H1 (cell line): ENCODE data around the gene MEN1. TPM values are rescaled to one million over a fixed set of nuclear protein-coding genes. Genes with fewer than 3 reads are reported as not detected.

Experiments
- CTCF ChIA-PET: fragments of 300-600 bp; sonication (Branson Sonifier 250); formaldehyde crosslinking; loops from one replicate; lab custom pipeline; 2021; ENCODE audit not compliant: partially characterized antibody; lab: Charles Lee
- POLR2A ChIA-PET: fragments of 300-600 bp; sonication (Branson Sonifier 250); formaldehyde crosslinking; loops from one replicate; lab custom pipeline; 2021; ENCODE audit warnings: inconsistent platforms; ENCODE audit not compliant: partially characterized antibody; lab: Charles Lee
- DNase-seq, 2 experiments: peaks; one replicate each; pipeline versions ENCODE4 v3.0.0 to v3.0.0-alpha.2; 2010 to 2022; ENCODE audit warnings: low spot score in 2 of 2, low read depth in 1 of 2, mixed read lengths in 1 of 2
- FAIRE-seq: peaks from 2 replicates; lab custom pipeline; 2011; peaks lifted over from hg19 to GRCh38; lab: Jason Lieb, UNC
- H2AFZ ChIP-seq: 2 replicates; pipeline ENCODE4 v1.8.1; 2012; ENCODE audit warnings: low read length, inconsistent platforms
- H2AK5ac ChIP-seq: 2 replicates; pipeline ENCODE4 v1.6.1; 2013; ENCODE audit warnings: low read depth, low read length
- H2BK120ac ChIP-seq: replicated peaks from 2 replicates; pipeline ENCODE3; 2013; ENCODE audit warnings: low read depth, low read length, inconsistent platforms
- H2BK12ac ChIP-seq: 2 replicates; pipeline ENCODE4 v1.6.1; 2013; ENCODE audit warnings: low read depth, low read length
- H2BK15ac ChIP-seq: 2 replicates; pipeline ENCODE4 v1.6.1; 2013; ENCODE audit warnings: low read length
- H2BK20ac ChIP-seq: 2 replicates; pipeline ENCODE4 v1.6.1; 2013; ENCODE audit warnings: low read length
- H2BK5ac ChIP-seq: 2 replicates; pipeline ENCODE4 v1.6.1; 2013; ENCODE audit warnings: low read depth, low read length
- H3K14ac ChIP-seq: 2 replicates; pipeline ENCODE4 v1.6.1; 2013; ENCODE audit warnings: inconsistent platforms; ENCODE audit not compliant: insufficient read length
- H3K18ac ChIP-seq: 2 replicates; pipeline ENCODE4 v1.6.1; 2013; ENCODE audit warnings: low read length; ENCODE audit errors: extremely low read depth
- H3K23ac ChIP-seq: 2 replicates; pipeline ENCODE4 v1.6.1; 2013; ENCODE audit warnings: inconsistent platforms; ENCODE audit not compliant: insufficient read length
- H3K23me2 ChIP-seq: 2 replicates; pipeline ENCODE4 v1.6.1; 2013; ENCODE audit warnings: low read depth, low read length
- H3K27ac ChIP-seq: 2 replicates; pipeline ENCODE4 v1.6.1; 2011; ENCODE audit warnings: low read depth, low read length, inconsistent platforms
- H3K27me3 ChIP-seq, 4 experiments: replicated peaks in 1 of 4; 1 replicate in 1 of 4; 2 replicates in 3 of 4; pipeline versions ENCODE4 v1.6.1 to v1.8.1; 2011 to 2013; ENCODE audit warnings: low read length in 3 of 4, mild to moderate bottlenecking in 3 of 4, inconsistent platforms in 2 of 4, mixed read lengths in 2 of 4, moderate library complexity in 1 of 4; ENCODE audit not compliant: control insufficient read depth in 3 of 4, insufficient read depth in 3 of 4; ENCODE audit errors: extremely low read depth in 1 of 4
- H3K36me3 ChIP-seq, 4 experiments: 2 replicates each; pipeline versions ENCODE4 v1.6.1 to v1.8.1; 2011 to 2013; ENCODE audit warnings: mild to moderate bottlenecking in 4 of 4, low read length in 3 of 4, moderate library complexity in 2 of 4, control low read depth in 1 of 4, inconsistent platforms in 1 of 4; ENCODE audit not compliant: insufficient read depth in 4 of 4, control insufficient read depth in 2 of 4
- H3K4ac ChIP-seq: replicated peaks from 2 replicates; pipeline ENCODE3; 2013; ENCODE audit warnings: low read length, low read depth, mixed read lengths, inconsistent platforms; ENCODE audit not compliant: insufficient read length
- H3K4me1 ChIP-seq, 4 experiments: replicated peaks in 1 of 4; 1 replicate in 1 of 4; 2 replicates in 3 of 4; pipeline versions ENCODE4 v1.6.1 to v1.8.1; 2011 to 2013; ENCODE audit warnings: low read length in 3 of 4, inconsistent platforms in 2 of 4, mixed read lengths in 1 of 4; ENCODE audit not compliant: insufficient read depth in 4 of 4, control insufficient read depth in 3 of 4
- H3K4me2 ChIP-seq, 2 experiments: 2 replicates each; pipeline versions ENCODE4 v1.6.1 to v1.8.1; 2011 to 2013; ENCODE audit warnings: low read depth in 2 of 2, low read length in 2 of 2, control low read depth in 1 of 2, inconsistent platforms in 1 of 2, mild to moderate bottlenecking in 1 of 2; ENCODE audit not compliant: insufficient read depth in 1 of 2
- H3K4me3 ChIP-seq, 4 experiments: fragments of 200-600, 300-600 bp in 1 of 4; sonication (generic), shearing (Covaris generic), sonication (Bioruptor Twin) in 1 of 4; 2 replicates each; pipeline versions ENCODE4 v1.5.1 to v1.8.1; 2011 to 2016; ENCODE audit warnings: low read length in 4 of 4, low read depth in 3 of 4, control low read depth in 2 of 4, inconsistent platforms in 2 of 4, mild to moderate bottlenecking in 2 of 4, mixed read lengths in 1 of 4, moderate library complexity in 1 of 4; ENCODE audit not compliant: insufficient read depth in 2 of 4; ENCODE audit errors: extremely low read depth in 1 of 4
- H3K56ac ChIP-seq: replicated peaks from 2 replicates; pipeline ENCODE3; 2013; ENCODE audit warnings: low read depth, mild to moderate bottlenecking, mixed read lengths, low read length, inconsistent platforms; ENCODE audit not compliant: insufficient read length
- H3K79me1 ChIP-seq: 2 replicates; pipeline ENCODE4 v1.6.1; 2013; ENCODE audit warnings: low read depth, low read length, control low read depth
- H3K79me2 ChIP-seq, 2 experiments: 2 replicates each; pipeline versions ENCODE4 v1.6.1 to v1.8.1; 2012 to 2013; ENCODE audit warnings: low read length in 2 of 2, mild to moderate bottlenecking in 2 of 2, inconsistent platforms in 1 of 2; ENCODE audit not compliant: insufficient read depth in 2 of 2, control insufficient read depth in 1 of 2
- H3K9ac ChIP-seq, 4 experiments: replicated peaks in 1 of 4; 1 replicate in 1 of 4; 2 replicates in 3 of 4; pipeline versions ENCODE4 v1.6.1 to v1.8.1; 2011 to 2013; ENCODE audit warnings: low read depth in 3 of 4, low read length in 3 of 4, control low read depth in 2 of 4, mild to moderate bottlenecking in 2 of 4, moderate library complexity in 2 of 4, inconsistent platforms in 1 of 4; ENCODE audit errors: extremely low read depth in 1 of 4
- H3K9me3 ChIP-seq, 2 experiments: 2 replicates each; pipeline versions ENCODE4 v1.6.1 to v1.8.1; 2012 to 2013; ENCODE audit warnings: mild to moderate bottlenecking in 2 of 2, moderate library complexity in 2 of 2, control low read depth in 1 of 2, inconsistent platforms in 1 of 2, low read depth in 1 of 2, low read length in 1 of 2, mixed read lengths in 1 of 2; ENCODE audit not compliant: insufficient read depth in 2 of 2
- H4K20me1 ChIP-seq, 2 experiments: replicated peaks in 1 of 2; 2 replicates each; pipeline versions ENCODE3 to v1.8.1; 2011 to 2013; ENCODE audit warnings: inconsistent platforms in 2 of 2, low read length in 2 of 2, mild to moderate bottlenecking in 1 of 2; ENCODE audit not compliant: insufficient read depth in 2 of 2, control insufficient read depth in 1 of 2
- H4K5ac ChIP-seq: 2 replicates; pipeline ENCODE4 v1.6.1; 2013; ENCODE audit warnings: low read length, low read depth, mixed read lengths, inconsistent platforms; ENCODE audit not compliant: insufficient read length
- H4K8ac ChIP-seq: 2 replicates; pipeline ENCODE4 v1.8.0; 2013; ENCODE audit warnings: mild to moderate bottlenecking, moderate library complexity, low read length, inconsistent platforms; ENCODE audit not compliant: insufficient read depth; ENCODE audit errors: extremely low read depth
- H4K91ac ChIP-seq: replicated peaks from 2 replicates; pipeline ENCODE3; 2013; ENCODE audit warnings: low read length, mixed read lengths, inconsistent platforms; ENCODE audit not compliant: insufficient read length
- CEBPB ChIP-seq: IDR thresholded peaks from 2 replicates; pipeline ENCODE4 v1.6.1; 2012; ENCODE audit warnings: low read depth, low read length
- CHD2 ChIP-seq: IDR thresholded peaks from 2 replicates; pipeline ENCODE4 v1.6.1; 2012; ENCODE audit warnings: low read length, improper control_type of control experiment
- CTCF ChIP-seq, 3 experiments: IDR thresholded peaks; 1 replicate in 2 of 3; 2 replicates in 1 of 3; pipeline versions ENCODE4 v1.5.1 to v1.6.1; 2011; ENCODE audit warnings: low read length in 3 of 3, mild to moderate bottlenecking in 3 of 3, inconsistent platforms in 2 of 3, low read depth in 1 of 3, moderate library complexity in 1 of 3; ENCODE audit not compliant: insufficient read depth in 1 of 3; ENCODE audit errors: control extremely low read depth in 1 of 3
- GABPA ChIP-seq: IDR thresholded peaks from 2 replicates; pipeline ENCODE4 v1.6.1; 2011; ENCODE audit warnings: mild to moderate bottlenecking, low read length, moderate library complexity, borderline replicate concordance; ENCODE audit not compliant: insufficient read depth
- KDM1A ChIP-seq: fragments of 200-600, 300-600 bp; sonication (generic); IDR thresholded peaks from 2 replicates; pipeline ENCODE4 v1.7.1; 2016; ENCODE audit warnings: mild to moderate bottlenecking, low read length, borderline replicate concordance
- SP4 ChIP-seq: IDR thresholded peaks from 2 replicates; pipeline ENCODE4 v1.6.1; 2012; ENCODE audit warnings: low read length, inconsistent platforms
- TAF7 ChIP-seq: optimal IDR thresholded peaks from 2 replicates; pipeline ENCODE3; 2011; ENCODE audit warnings: low read depth, mild to moderate bottlenecking, inconsistent platforms, low read length, moderate library complexity, borderline replicate concordance
- TCF12 ChIP-seq: IDR thresholded peaks from 2 replicates; pipeline ENCODE4 v1.6.1; 2011; ENCODE audit warnings: low read depth, mild to moderate bottlenecking, low read length
- YY1 ChIP-seq: IDR thresholded peaks from 2 replicates; pipeline ENCODE4 v1.6.1; 2011; ENCODE audit warnings: low read depth, mild to moderate bottlenecking, low read length
- WGBS, 2 experiments: shearing (Covaris generic) in 1 of 2; methylation state at CpG; one replicate each; pipeline versions ENCODE4 v1.1.6 to v1.1.7; 2013 to 2015; ENCODE audit warnings: low lambda C conversion rate in 2 of 2, mixed read lengths in 2 of 2, inconsistent platforms in 1 of 2, low coverage in 1 of 2, missing lambda C conversion rate in 1 of 2; ENCODE audit not compliant: insufficient replicate concordance in 2 of 2, insufficient coverage in 1 of 2, insufficient read length in 1 of 2; ENCODE audit errors: extremely low coverage in 1 of 2, missing lambda C conversion rate in 1 of 2; 5-methylcytosine and 5-hydroxymethylcytosine counted together
- polyA plus RNA-seq, 7 experiments: library from polyadenylated mRNA; depleted of rRNA in 3 of 7; stranded (reverse) in 5 of 7; unstranded in 2 of 7; fragments of >200 nt in 5 of 7; fragments of 200-250 nt in 2 of 7; gene quantifications; 1 replicate in 5 of 7; 2 replicates in 1 of 7; 4 replicates in 1 of 7; pipeline versions ENCODE4 v1.2.1 to v1.2.3, GENCODE V29; 2011 to 2013; ENCODE audit warnings: missing spikeins in 2 of 7, mixed read lengths in 2 of 7
- total RNA-seq: library from RNA; stranded (reverse); fragmentation: NEBNext Ultra II Directional; extraction: Animal tissue kit (Norgen Biotek cat#: 25700); gene quantifications from 2 replicates; pipeline ENCODE4 v1.2.1, GENCODE V29; 2021

Gene MEN1
- total and polyA plus RNA-seq, 2 of the 8 experiments (the other 6 are each of a cell fraction or from before 2014, with no cell fraction given), result 47.2 to 56.3 TPM

- H3K79me1 ChIP-seq, result no peaks in the 10 kb centered on the region; the same call in 1 of the 2 replicates
- H3K18ac ChIP-seq, result peak overlapping the region; percentile 42; the same call in 1 of the 2 replicates
- H4K5ac ChIP-seq, result no peak overlapping the region
- peaks cover 0 to 38% (median 21%) of the 10 kb centered on the region in 4 experiments; a peak in 6 of 7 replicates for H3K4me1 ChIP-seq
- H3K4ac ChIP-seq, result peak overlapping the region; percentile 88
- H2BK15ac ChIP-seq, result peak overlapping the region; percentile 88; the same call in 1 of the 2 replicates
- peaks cover 0 to 3% of the 10 kb centered on the region in 2 experiments; a peak in 1 of 4 replicates for H3K79me2 ChIP-seq
- H3K23ac ChIP-seq, result no peak overlapping the region
- H4K91ac ChIP-seq, result no peak overlapping the region
- FAIRE-seq (peak; percentile 39), DNase-seq (peak; percentile 87 to 98)
- H4K20me1 ChIP-seq, result peaks cover 0 to 2% of the 10 kb centered on the region in 2 experiments
- H2AK5ac ChIP-seq, result no peak overlapping the region
- no peak overlapping the region for H3K4me2 ChIP-seq
- peaks cover 9% of the 10 kb centered on the region for H3K23me2 ChIP-seq
- H3K9ac ChIP-seq, result no peak overlapping the region
- H2BK12ac ChIP-seq, result no peak overlapping the region
- no peak overlapping the region for H3K56ac ChIP-seq
- H2AFZ ChIP-seq, result no peak overlapping the region; the same call in 1 of the 2 replicates
- ChIA-PET CTCF (interaction anchor here (0.5 to 32.3 kb wide), 37 partner anchors 8 to 491 kb away, joined by 3 to 1058 read pairs (median 6); partner anchors contain the start of genes ARL2, ATG2A, BATF2 and EHD1), POLR2A (interaction anchor here (1.0 to 25.7 kb wide), 5 partner anchors 37 to 230 kb away, joined by 3 to 408 read pairs (median 4); partner anchors contain the start of genes EHD1 and SF1)
- H3K27me3 ChIP-seq, result no peaks in the 10 kb centered on the region
- no peak overlapping the region for H3K27ac ChIP-seq
- H2BK120ac ChIP-seq, result no peak overlapping the region
- H3K4me3 ChIP-seq, result no peak overlapping the region
- H3K14ac ChIP-seq, result no peak overlapping the region
- H4K8ac ChIP-seq, result no peak overlapping the region
- no peaks in the 10 kb centered on the region for H3K9me3 ChIP-seq
- no peak overlapping the region for H2BK20ac ChIP-seq
- H3K36me3 ChIP-seq, result no peaks in the 10 kb centered on the region
- WGBS, 2 experiments, result 42% methylated on average over 13 of the region's 13 CpGs; no CpG with 5 or more reads in 1 of the 2 experiments
- H2BK5ac ChIP-seq, result no peak overlapping the region
- no peak for TF ChIP-seq SP4
- peak; percentile 34 for TF ChIP-seq TAF7
- TF ChIP-seq TCF12, result 0 out of 2 replicates have a peak, but pooled peaks have one; percentile 66
- TF ChIP-seq CEBPB, result peak; percentile 8; the same call in 1 of the 2 replicates
- 0 out of 2 replicates have a peak, but pooled peaks have one; percentile 48 for TF ChIP-seq YY1
- TF ChIP-seq CHD2, result peak; percentile 41; the same call in 1 of the 2 replicates
- peak; percentile 10; the same call in 1 of the 2 replicates for TF ChIP-seq GABPA
- peak in 2 of 3 experiments; percentile 91 to 97; a peak in 3 of 4 replicates for TF ChIP-seq CTCF (IDR thresholded peaks at IDR 0.05; ENCODE audit: control extremely low read depth in 1 of 3, insufficient read depth in 1 of 3, low read depth in 1 of 3, low read length in 3 of 3)
- TF ChIP-seq KDM1A, result peak; percentile 80; the same call in 1 of the 2 replicates
Observed at GRCh38 chr11:64846998-64847666, 36.8 kb upstream of the MEN1 start.
